Gastrocnemius medialis (tissue), 4 donors: ENCODE measurements around the gene FANCB. TPM values are rescaled to one million over a fixed set of nuclear protein-coding genes. Genes with fewer than 3 reads are reported as not detected.

Source experiments
- ATAC-seq, 2 donors: fragments of 150-250 bp; one replicate each; pipeline ENCODE4 v1.9.1; 2016
- DNase-seq, 2 donors: peaks; one replicate each; pipeline ENCODE4 v3.0.0-alpha.2; 2019
- H3K27ac ChIP-seq, 4 donors: fragments of 200-600 bp; sonication (generic); 1 replicate in 1 of 4; 2 replicates in 3 of 4; pipeline ENCODE4 v1.5.1; 2016 to 2018; ENCODE audit warnings: mild to moderate bottlenecking in 2 of 4, moderate library complexity in 1 of 4
- H3K27me3 ChIP-seq, 3 donors: fragments of 200-600 bp; sonication (generic) in 2 of 3; 1 replicate in 1 of 3; 2 replicates in 2 of 3; pipeline versions ENCODE4 v1.5.1 to v1.6.0; 2016 to 2019; ENCODE audit warnings: mild to moderate bottlenecking in 1 of 3, moderate library complexity in 1 of 3
- H3K36me3 ChIP-seq, 2 donors: fragments of 200-600 bp; sonication (generic) in 1 of 2; one replicate each; pipeline ENCODE4 v1.5.1; 2017 to 2018
- H3K4me1 ChIP-seq, 2 donors: fragments of 200-600 bp; sonication (generic) in 1 of 2; one replicate each; pipeline ENCODE4 v1.5.1; 2016 to 2017; ENCODE audit warnings: mild to moderate bottlenecking in 2 of 2
- H3K4me3 ChIP-seq, 4 donors: fragments of 200-600 bp; sonication (generic) in 3 of 4; 1 replicate in 1 of 4; 2 replicates in 3 of 4; pipeline ENCODE4 v1.5.1; 2016 to 2019; ENCODE audit warnings: mild to moderate bottlenecking in 2 of 4
- H3K9me3 ChIP-seq, 3 donors: fragments of 200-600 bp; sonication (generic) in 2 of 3; 1 replicate in 1 of 3; 2 replicates in 2 of 3; pipeline ENCODE4 v1.5.1; 2016 to 2019
- CTCF ChIP-seq, 5 experiments: fragments of 450-650 bp in 3 of 5; fragments of 200-600 bp in 2 of 5; sonication (generic) in 2 of 5; IDR thresholded peaks in 4 of 5; conservative IDR thresholded peaks in 1 of 5; 1 replicate in 4 of 5; 2 replicates in 1 of 5; pipeline ENCODE4 v1.5.1; 2016 to 2019; ENCODE audit warnings: antibody characterized with exemption in 5 of 5, mild to moderate bottlenecking in 3 of 5, moderate library complexity in 3 of 5
- POLR2A ChIP-seq, 2 donors: fragments of 450-650 bp; IDR thresholded peaks; one replicate each; pipeline ENCODE4 v1.6.1; 2017; ENCODE audit warnings: antibody characterized with exemption in 2 of 2, mild to moderate bottlenecking in 2 of 2, moderate library complexity in 2 of 2
- in situ Hi-C, 4 donors: fragments of 200-750 bp; cut with MboI; loops; one replicate each; pipeline versions ENCODE4 v1.15.0 to v1.8.0; 2017; ENCODE audit warnings: low sequenced_read_pairs in 4 of 4
- intact Hi-C: fragments of 100-400 bp; cut with DNase I; formaldehyde crosslinking; loops from one replicate; pipeline ENCODE4 v1.15.1; 2023; ENCODE audit warnings: low total_unique reads
- total RNA-seq, 4 donors: library from RNA; depleted of rRNA; stranded (reverse); fragments of >200 nt; gene quantifications; one replicate each; pipeline versions ENCODE4 v1.1.0 to v1.2.3, GENCODE V29; 2016

The FANCB gene
- total RNA-seq, 4 donors from 2014 or later: 0.11 to 0.41 (median 0.16) TPM; not detected in 1

GRCh38 chrX:14883826-14884225 lies 11.0 kb upstream of the FANCB start:
- intact Hi-C loops (no loop called here), in situ Hi-C loops (no loop called here)
- no peak for TF ChIP-seq POLR2A (IDR thresholded peaks at IDR 0.05)
- TF ChIP-seq CTCF (IDR thresholded peaks at IDR 0.05 in 4 of 5, conservative IDR thresholded peaks at IDR 0.05 in 1 of 5): no peak
- DNase-seq (no peak), ATAC-seq (no peak)
- H3K9me3 ChIP-seq: no peaks in the 10 kb centered on the region
- no peak overlapping the region for H3K4me3 ChIP-seq
- no peaks in the 10 kb centered on the region for H3K27me3 ChIP-seq
- H3K27ac ChIP-seq: no peak overlapping the region
- H3K36me3 ChIP-seq: no peaks in the 10 kb centered on the region
- H3K4me1 ChIP-seq: no peaks in the 10 kb centered on the region

- in situ Hi-C loops (no loop called here), intact Hi-C loops (no loop called here)
- no peak for ATAC-seq
- DNase-seq: no peak
- no peaks in the 10 kb centered on the region for H3K9me3 ChIP-seq
- no peak for TF ChIP-seq POLR2A (IDR thresholded peaks at IDR 0.05)
- TF ChIP-seq CTCF (IDR thresholded peaks at IDR 0.05 in 4 of 5, conservative IDR thresholded peaks at IDR 0.05 in 1 of 5): no peak
- H3K36me3 ChIP-seq: no peaks in the 10 kb centered on the region
- H3K27me3 ChIP-seq: no peaks in the 10 kb centered on the region
- H3K27ac ChIP-seq: no peak overlapping the region
- H3K4me1 ChIP-seq: no peaks in the 10 kb centered on the region
- no peak overlapping the region for H3K4me3 ChIP-seq
These were observed 2.8 kb upstream of the FANCB start for GRCh38 chrX:14875624-14876023.

GRCh38 chrX:14873676-14874049 lies 794 bp upstream of the FANCB start:
- in situ Hi-C loops (no loop called here), intact Hi-C loops (loop anchor here (5.0 kb wide), 1 partner anchor 846 kb away; the partner anchor contains the start of gene GEMIN8)
- peak overlapping the region; percentile 60 to 82 (median 72) for H3K4me3 ChIP-seq
- H3K9me3 ChIP-seq: no peaks in the 10 kb centered on the region
- H3K27me3 ChIP-seq: no peaks in the 10 kb centered on the region
- H3K36me3 ChIP-seq: no peaks in the 10 kb centered on the region
- TF ChIP-seq CTCF (IDR thresholded peaks at IDR 0.05 in 4 of 5, conservative IDR thresholded peaks at IDR 0.05 in 1 of 5) (no peak), POLR2A (IDR thresholded peaks at IDR 0.05) (no peak)
- no peaks in the 10 kb centered on the region for H3K4me1 ChIP-seq
- peak overlapping the region; percentile 76 to 87 (median 86) for H3K27ac ChIP-seq
- no peak for DNase-seq
- ATAC-seq: no peak

- H3K4me3 ChIP-seq: peak overlapping the region in 3 of 4 donors; percentile 69 to 82 (median 72)
- H3K4me1 ChIP-seq: no peaks in the 10 kb centered on the region
- in situ Hi-C loops (no loop called here), intact Hi-C loops (loop anchor here (5.0 kb wide), 1 partner anchor 845 kb away; the partner anchor contains the start of gene GEMIN8)
- no peaks in the 10 kb centered on the region for H3K9me3 ChIP-seq
- DNase-seq (no peak), ATAC-seq (no peak)
- no peaks in the 10 kb centered on the region for H3K27me3 ChIP-seq
- no peaks in the 10 kb centered on the region for H3K36me3 ChIP-seq
- TF ChIP-seq CTCF (IDR thresholded peaks at IDR 0.05 in 4 of 5, conservative IDR thresholded peaks at IDR 0.05 in 1 of 5) (no peak), POLR2A (IDR thresholded peaks at IDR 0.05) (no peak)
- H3K27ac ChIP-seq: peak overlapping the region in 3 of 4 donors; percentile 76 to 87 (median 84)
These were observed 514 bp downstream of the FANCB start for GRCh38 chrX:14872355-14872754.

GRCh38 chrX:14871767-14872166 lies 1.1 kb downstream of the FANCB start:
- intact Hi-C loops: loop anchor here (5.0 kb wide), 1 partner anchor 844 kb away; the partner anchor contains the start of gene GEMIN8
- no peaks in the 10 kb centered on the region for H3K4me1 ChIP-seq
- no peak overlapping the region for H3K27ac ChIP-seq

More at GRCh38 chrX:14871767-14872166, 1.1 kb downstream of the FANCB start:
- H3K4me3 ChIP-seq: no peak overlapping the region
- ATAC-seq (no peak), DNase-seq (no peak)
- H3K27me3 ChIP-seq: no peaks in the 10 kb centered on the region
- in situ Hi-C loops: no loop called here
- no peaks in the 10 kb centered on the region for H3K36me3 ChIP-seq
- no peaks in the 10 kb centered on the region for H3K9me3 ChIP-seq
- TF ChIP-seq POLR2A (IDR thresholded peaks at IDR 0.05): no peak
- no peak for TF ChIP-seq CTCF (IDR thresholded peaks at IDR 0.05 in 4 of 5, conservative IDR thresholded peaks at IDR 0.05 in 1 of 5)
